Testis (tissue), 2 donors: Measurements from ENCODE around the gene NPIPB8.
"Not testable (repeated sequence)": the region's sequence is repeated elsewhere in the genome, so short reads cannot be mapped to it uniquely, and the experiment has no call there.

ENCODE experiments used
- POLR2A ChIP-seq: fragments of 450-650 bp; IDR thresholded peaks from one replicate; pipeline ENCODE4 v1.6.1; 2017; ENCODE audit warnings: antibody characterized with exemption, mild to moderate bottlenecking, moderate library complexity
- TF ChIP-seq, protein P1 (sequence below), 3 experiments: fragments of 450-650 bp in 2 of 3; fragments of 200-600 bp in 1 of 3; sonication (generic) in 1 of 3; IDR thresholded peaks; one replicate each; pipeline ENCODE4 v1.5.1; 2016 to 2019; ENCODE audit warnings: antibody characterized with exemption in 3 of 3, mild to moderate bottlenecking in 2 of 3, moderate library complexity in 1 of 3

DNA sequence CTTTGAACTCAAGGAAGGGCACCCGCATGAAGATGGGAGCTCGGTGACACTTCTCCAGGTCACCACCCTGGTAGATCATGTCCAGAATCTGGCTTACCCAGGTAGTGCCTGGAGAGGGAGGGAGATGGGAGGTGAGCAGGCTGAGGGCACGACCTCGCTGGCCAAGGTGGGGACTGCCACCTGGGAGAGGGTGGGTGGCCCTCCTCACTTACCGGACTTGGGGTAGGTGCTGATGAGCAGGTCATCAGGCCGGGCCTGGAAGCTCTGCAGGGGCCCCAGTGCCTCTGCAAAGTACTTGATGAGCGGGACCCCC, 29.4 kb upstream of the NPIPB8 start:
- TF ChIP-seq, protein P1, sequence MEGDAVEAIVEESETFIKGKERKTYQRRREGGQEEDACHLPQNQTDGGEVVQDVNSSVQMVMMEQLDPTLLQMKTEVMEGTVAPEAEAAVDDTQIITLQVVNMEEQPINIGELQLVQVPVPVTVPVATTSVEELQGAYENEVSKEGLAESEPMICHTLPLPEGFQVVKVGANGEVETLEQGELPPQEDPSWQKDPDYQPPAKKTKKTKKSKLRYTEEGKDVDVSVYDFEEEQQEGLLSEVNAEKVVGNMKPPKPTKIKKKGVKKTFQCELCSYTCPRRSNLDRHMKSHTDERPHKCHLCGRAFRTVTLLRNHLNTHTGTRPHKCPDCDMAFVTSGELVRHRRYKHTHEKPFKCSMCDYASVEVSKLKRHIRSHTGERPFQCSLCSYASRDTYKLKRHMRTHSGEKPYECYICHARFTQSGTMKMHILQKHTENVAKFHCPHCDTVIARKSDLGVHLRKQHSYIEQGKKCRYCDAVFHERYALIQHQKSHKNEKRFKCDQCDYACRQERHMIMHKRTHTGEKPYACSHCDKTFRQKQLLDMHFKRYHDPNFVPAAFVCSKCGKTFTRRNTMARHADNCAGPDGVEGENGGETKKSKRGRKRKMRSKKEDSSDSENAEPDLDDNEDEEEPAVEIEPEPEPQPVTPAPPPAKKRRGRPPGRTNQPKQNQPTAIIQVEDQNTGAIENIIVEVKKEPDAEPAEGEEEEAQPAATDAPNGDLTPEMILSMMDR (IDR thresholded peaks at IDR 0.05): not testable (repeated sequence)
- not testable (repeated sequence) for TF ChIP-seq POLR2A
